ENCODE measurements around the gene KEAP1. TPM values are rescaled to one million over a fixed set of nuclear protein-coding genes. Genes with fewer than 3 reads are reported as not detected.
"Not testable (repeated sequence)": the region's sequence is repeated elsewhere in the genome, so short reads cannot be mapped to it uniquely, and the experiment has no call there.

Gene KEAP1
- total RNA-seq (2014; rRNA removed; shearing (Covaris generic)): 65.7 and 70.5 TPM in 2 replicates
- 73.4 and 73.9 TPM in 2 replicates for polyA plus RNA-seq (2014; cell fraction: nucleus; rRNA removed)

- no peak for DNase-seq (ENCODE audit: extremely low read depth, low read depth)
Measured at GRCh38 chr19:10503002-10503789, at the start of gene KEAP1. KEAP1 (minus strand) TSS chr19:10503356; CDS start chr19:10500033, 3,323 bp downstream.

GRCh38 chr19:10552510-10553053 lies 49.4 kb upstream of the KEAP1 start:
- DNase-seq (ENCODE audit: extremely low read depth, low read depth): no peak

GRCh38 chr19:10551698-10552301 lies 48.6 kb upstream of the KEAP1 start:
- DNase-seq (ENCODE audit: extremely low read depth, low read depth): no peak

- not testable (repeated sequence) for DNase-seq (ENCODE audit: extremely low read depth, low read depth)
Measured at GRCh38 chr19:10551006-10551405, 47.9 kb upstream of the KEAP1 start.

- DNase-seq (ENCODE audit: extremely low read depth, low read depth): no peak
Measured at GRCh38 chr19:10550336-10550735, 47.2 kb upstream of the KEAP1 start.

- no peak for DNase-seq (ENCODE audit: extremely low read depth, low read depth)
Measured at GRCh38 chr19:10549733-10550132, 46.6 kb upstream of the KEAP1 start.

GRCh38 chr19:10548746-10549276 lies 45.7 kb upstream of the KEAP1 start:
- no peak for DNase-seq (ENCODE audit: extremely low read depth, low read depth)

- DNase-seq (ENCODE audit: extremely low read depth, low read depth): no peak
Measured at GRCh38 chr19:10546817-10547216, 43.7 kb upstream of the KEAP1 start.

- DNase-seq (ENCODE audit: extremely low read depth, low read depth): no peak
Measured at GRCh38 chr19:10544753-10545251, 41.6 kb upstream of the KEAP1 start.

GRCh38 chr19:10544242-10544752 lies 41.1 kb upstream of the KEAP1 start:
- DNase-seq (ENCODE audit: extremely low read depth, low read depth): no peak

GRCh38 chr19:10543420-10544241 lies 40.5 kb upstream of the KEAP1 start, which contains the start of gene ATG4D:
ATG4D (plus strand) TSS chr19:10543904; CDS start chr19:10544091, 187 bp downstream.
- DNase-seq (ENCODE audit: extremely low read depth, low read depth): no peak

- no peak for DNase-seq (ENCODE audit: extremely low read depth, low read depth)
Measured at GRCh38 chr19:10543059-10543419, 39.9 kb upstream of the KEAP1 start.

- not testable (repeated sequence) for DNase-seq (ENCODE audit: extremely low read depth, low read depth)
Measured at GRCh38 chr19:10539016-10539415, 35.9 kb upstream of the KEAP1 start.

GRCh38 chr19:10538204-10538983 lies 35.2 kb upstream of the KEAP1 start:
- no peak for DNase-seq (ENCODE audit: extremely low read depth, low read depth)

- no peak for DNase-seq (ENCODE audit: extremely low read depth, low read depth)
Measured at GRCh38 chr19:10537668-10538067, 34.5 kb upstream of the KEAP1 start.

GRCh38 chr19:10535613-10536012 lies 32.5 kb upstream of the KEAP1 start:
- DNase-seq (ENCODE audit: extremely low read depth, low read depth): no peak

GRCh38 chr19:10533646-10534386 lies 30.7 kb upstream of the KEAP1 start:
- no peak for DNase-seq (ENCODE audit: extremely low read depth, low read depth)

- no peak for DNase-seq (ENCODE audit: extremely low read depth, low read depth)
Measured at GRCh38 chr19:10532457-10532856, 29.3 kb upstream of the KEAP1 start.

- DNase-seq (ENCODE audit: extremely low read depth, low read depth): not testable (repeated sequence)
Measured at GRCh38 chr19:10526887-10527286, 23.7 kb upstream of the KEAP1 start.
